Activated T-helper 1 cell treated with anti-CD3 and anti-CD28 coated beads, Interleukin-12 subunit alpha, Interleukin-12 subunit beta, Interleukin-2, Interleukin-4 antibody, amounts not matched to agents 30 ng/mL and 10 ng/mL and 1 ng/mL, durations not matched to agents 14 hours and 24 hours and 36 hours (primary cell): Measurements from ENCODE around the gene MAST1. TPM values are rescaled to one million over a fixed set of nuclear protein-coding genes. Genes with fewer than 3 reads are reported as not detected.
A peak's percentile ranks its signal among the peaks of the same experiment; 100 is the strongest.
"Not testable (repeated sequence)": the region's sequence is repeated elsewhere in the genome, so short reads cannot be mapped to it uniquely, and the experiment has no call there.

ENCODE experiments used
- DNase-seq: peaks from one replicate; pipeline ENCODE4 v3.0.0; 2021; ENCODE audit warnings: low spot score
- H3K27ac Mint-ChIP-seq: one replicate; pipeline ENCODE4 v1.8.0; 2021; ENCODE audit warnings: mild to moderate bottlenecking, mixed read lengths
- H3K27me3 Mint-ChIP-seq: one replicate; pipeline ENCODE4 v1.8.0; 2022; ENCODE audit warnings: mild to moderate bottlenecking, moderate library complexity, mixed read lengths; ENCODE audit not compliant: insufficient read depth
- H3K36me3 Mint-ChIP-seq: one replicate; pipeline ENCODE4 v1.8.0; 2021; ENCODE audit warnings: low read depth, mixed read lengths
- H3K4me1 Mint-ChIP-seq: one replicate; pipeline ENCODE4 v1.8.0; 2021; ENCODE audit warnings: low read depth, mixed read lengths
- H3K4me3 Mint-ChIP-seq: one replicate; pipeline ENCODE4 v1.8.0; 2021; ENCODE audit warnings: mild to moderate bottlenecking, moderate library complexity, mixed read lengths
- H3K9me3 Mint-ChIP-seq: one replicate; pipeline ENCODE4 v1.8.0; 2021; ENCODE audit warnings: mixed read lengths
- intact Hi-C: fragments of 100-400 bp; cut with micrococcal nuclease; formaldehyde crosslinking; loops from one replicate; pipeline ENCODE4 v1.15.1; 2024
- total RNA-seq: library from RNA; stranded (reverse); gene quantifications from 2 replicates; pipeline ENCODE4 v1.2.3, GENCODE V29; 2022

The MAST1 gene
- total RNA-seq, 1 donor from 2014 or later: 1.4 TPM

GRCh38 chr19:12886969-12887747 lies 48.8 kb downstream of the MAST1 start, which contains the start of gene KLF1:
Gene KLF1 (minus strand): TSS chr19:12887201. CDS start chr19:12887140, 61 bp downstream.
- Mint-ChIP-seq H3K27me3 (no peaks in the 10 kb centered on the region), H3K9me3 (no peaks in the 10 kb centered on the region), H3K4me3 (peak within 1 kb of the TSS; percentile 69), H3K36me3 (peaks cover 3% of the 10 kb centered on the region), H3K4me1 (peaks cover 18% of the 10 kb centered on the region), H3K27ac (peak within 1 kb of the TSS; percentile 36)
- intact Hi-C loops: no loop called here
- DNase-seq: no peak

GRCh38 chr19:12888006-12888603 lies 49.8 kb downstream of the MAST1 start:
- DNase-seq: no peak
- no peaks in the 10 kb centered on the region for H3K27me3 Mint-ChIP-seq
- intact Hi-C loops: no loop called here

GRCh38 chr19:12890299-12890786 lies 52.0 kb downstream of the MAST1 start:
- intact Hi-C loops: loop anchor here (1.0 to 2.0 kb wide), 3 partner anchors 9 to 66 kb away; partner anchors contain the start of genes DNASE2, FARSA and GADD45GIP1
- H3K36me3 Mint-ChIP-seq: peaks cover 18% of the 10 kb centered on the region

More at GRCh38 chr19:12888006-12888603, 49.8 kb downstream of the MAST1 start:
- Mint-ChIP-seq H3K4me1 (peaks cover 18% of the 10 kb centered on the region), H3K27ac (no peak overlapping the region), H3K4me3 (no peak overlapping the region), H3K36me3 (peaks cover 4% of the 10 kb centered on the region), H3K9me3 (no peaks in the 10 kb centered on the region)

GRCh38 chr19:12890787-12891552 lies 52.7 kb downstream of the MAST1 start, which contains the start of gene GCDH:
Gene GCDH (plus strand): TSS chr19:12891160. CDS start chr19:12891305, 145 bp downstream.
- no peaks in the 10 kb centered on the region for H3K9me3 Mint-ChIP-seq
- H3K27ac Mint-ChIP-seq: peak within 1 kb of the TSS; percentile 88
- no peaks in the 10 kb centered on the region for H3K27me3 Mint-ChIP-seq
- H3K4me1 Mint-ChIP-seq: peaks cover 13% of the 10 kb centered on the region
- peak; percentile 95 for DNase-seq
- H3K36me3 Mint-ChIP-seq: peaks cover 18% of the 10 kb centered on the region
- peak within 1 kb of the TSS; percentile 97 for H3K4me3 Mint-ChIP-seq
- intact Hi-C loops: loop anchor here (1.0 to 2.0 kb wide), 7 partner anchors 10 to 154 kb away; partner anchors contain the start of genes CALR, DNASE2, FARSA and GADD45GIP1

More at GRCh38 chr19:12890299-12890786, 52.0 kb downstream of the MAST1 start:
- peaks cover 13% of the 10 kb centered on the region for H3K4me1 Mint-ChIP-seq
- not testable (repeated sequence) for H3K9me3 Mint-ChIP-seq, H3K27me3 Mint-ChIP-seq, DNase-seq
- peak overlapping the region; percentile 88 for H3K27ac Mint-ChIP-seq
- peak overlapping the region; percentile 97 for H3K4me3 Mint-ChIP-seq

GRCh38 chr19:12891553-12892021 lies 53.3 kb downstream of the MAST1 start:
- peak overlapping the region; percentile 97 for H3K4me3 Mint-ChIP-seq
- intact Hi-C loops: loop anchor here (1.0 to 2.0 kb wide), 5 partner anchors 24 to 154 kb away; partner anchors contain the start of genes CALR, GADD45GIP1, GET3 and SYCE2

GRCh38 chr19:12893582-12893981 lies 55.3 kb downstream of the MAST1 start:
- H3K4me3 Mint-ChIP-seq: peak overlapping the region; percentile 74
- H3K27me3 Mint-ChIP-seq: no peaks in the 10 kb centered on the region
- no peak overlapping the region for H3K27ac Mint-ChIP-seq
- H3K9me3 Mint-ChIP-seq: no peaks in the 10 kb centered on the region
- DNase-seq: no peak
- intact Hi-C loops: no loop called here
- peaks cover 23% of the 10 kb centered on the region for H3K36me3 Mint-ChIP-seq
- peaks cover 13% of the 10 kb centered on the region for H3K4me1 Mint-ChIP-seq

More at GRCh38 chr19:12891553-12892021, 53.3 kb downstream of the MAST1 start:
- H3K9me3 Mint-ChIP-seq: no peaks in the 10 kb centered on the region
- peak overlapping the region; percentile 88 for H3K27ac Mint-ChIP-seq
- peaks cover 18% of the 10 kb centered on the region for H3K36me3 Mint-ChIP-seq
- no peak for DNase-seq
- no peaks in the 10 kb centered on the region for H3K27me3 Mint-ChIP-seq
- H3K4me1 Mint-ChIP-seq: peaks cover 13% of the 10 kb centered on the region

GRCh38 chr19:12896460-12896859 lies 58.1 kb downstream of the MAST1 start:
- Mint-ChIP-seq H3K36me3 (peaks cover 28% of the 10 kb centered on the region), H3K27me3 (no peaks in the 10 kb centered on the region), H3K4me3 (no peak overlapping the region), H3K9me3 (no peaks in the 10 kb centered on the region), H3K4me1 (peaks cover 12% of the 10 kb centered on the region), H3K27ac (no peak overlapping the region)
- intact Hi-C loops: no loop called here
- no peak for DNase-seq

- Mint-ChIP-seq H3K9me3 (no peaks in the 10 kb centered on the region), H3K36me3 (peaks cover 14% of the 10 kb centered on the region), H3K4me3 (no peak overlapping the region), H3K27ac (no peak overlapping the region), H3K4me1 (peaks cover 9% of the 10 kb centered on the region), H3K27me3 (no peaks in the 10 kb centered on the region)
- no peak for DNase-seq
- intact Hi-C loops: no loop called here
Measured at GRCh38 chr19:12899891-12900518, 61.7 kb downstream of the MAST1 start.

GRCh38 chr19:12907166-12907565 lies 68.9 kb downstream of the MAST1 start:
- Mint-ChIP-seq H3K4me1 (no peaks in the 10 kb centered on the region), H3K9me3 (no peaks in the 10 kb centered on the region), H3K4me3 (no peak overlapping the region), H3K27me3 (no peaks in the 10 kb centered on the region), H3K27ac (no peak overlapping the region), H3K36me3 (peaks cover under 1% of the 10 kb centered on the region)
- intact Hi-C loops: no loop called here
- no peak for DNase-seq

- intact Hi-C loops: no loop called here
- H3K4me1 Mint-ChIP-seq: peaks cover 19% of the 10 kb centered on the region
- H3K4me3 Mint-ChIP-seq: no peak overlapping the region
- H3K36me3 Mint-ChIP-seq: peaks cover 3% of the 10 kb centered on the region
- H3K27me3 Mint-ChIP-seq: no peaks in the 10 kb centered on the region
- H3K9me3 Mint-ChIP-seq: no peaks in the 10 kb centered on the region
- DNase-seq: no peak
- H3K27ac Mint-ChIP-seq: no peak overlapping the region
Measured at GRCh38 chr19:12912571-12912970, 74.3 kb downstream of the MAST1 start.

GRCh38 chr19:12913011-12913561 lies 74.8 kb downstream of the MAST1 start:
- DNase-seq: no peak
- H3K27ac Mint-ChIP-seq: peak overlapping the region; percentile 55
- no peaks in the 10 kb centered on the region for H3K9me3 Mint-ChIP-seq
- intact Hi-C loops: no loop called here
- no peaks in the 10 kb centered on the region for H3K27me3 Mint-ChIP-seq
- no peak overlapping the region for H3K4me3 Mint-ChIP-seq
- peaks cover 3% of the 10 kb centered on the region for H3K36me3 Mint-ChIP-seq
- H3K4me1 Mint-ChIP-seq: peaks cover 19% of the 10 kb centered on the region
